RWPE1 (cell line): ENCODE results near the gene GBF1.

ENCODE experiments used
- CTCF ChIA-PET: fragments of 350-600 bp; sonication (Branson Sonifier 250); formaldehyde crosslinking; extraction: SDS; loops from one replicate; lab custom pipeline; 2021; lab: Yijun Ruan, JAX
- POLR2A ChIA-PET: fragments of 400-600 bp; formaldehyde crosslinking; extraction: SDS; loops from one replicate; lab custom pipeline; 2020; ENCODE audit warnings: antibody characterized with exemption; ENCODE audit not compliant: low non-redundant PET; lab: Yijun Ruan, JAX
- DNase-seq: peaks from one replicate; pipeline ENCODE4 v3.0.0; 2012; ENCODE audit warnings: low spot score
- H3K27ac ChIP-seq: fragments of 450-650 bp; 2 replicates; pipeline ENCODE4 v1.5.1; 2017
- CTCF ChIP-seq: fragments of 450-650 bp; conservative IDR thresholded peaks from 2 replicates; pipeline ENCODE4 v1.5.1; 2017; ENCODE audit warnings: low read depth, mild to moderate bottlenecking

Gene GBF1

DNA sequence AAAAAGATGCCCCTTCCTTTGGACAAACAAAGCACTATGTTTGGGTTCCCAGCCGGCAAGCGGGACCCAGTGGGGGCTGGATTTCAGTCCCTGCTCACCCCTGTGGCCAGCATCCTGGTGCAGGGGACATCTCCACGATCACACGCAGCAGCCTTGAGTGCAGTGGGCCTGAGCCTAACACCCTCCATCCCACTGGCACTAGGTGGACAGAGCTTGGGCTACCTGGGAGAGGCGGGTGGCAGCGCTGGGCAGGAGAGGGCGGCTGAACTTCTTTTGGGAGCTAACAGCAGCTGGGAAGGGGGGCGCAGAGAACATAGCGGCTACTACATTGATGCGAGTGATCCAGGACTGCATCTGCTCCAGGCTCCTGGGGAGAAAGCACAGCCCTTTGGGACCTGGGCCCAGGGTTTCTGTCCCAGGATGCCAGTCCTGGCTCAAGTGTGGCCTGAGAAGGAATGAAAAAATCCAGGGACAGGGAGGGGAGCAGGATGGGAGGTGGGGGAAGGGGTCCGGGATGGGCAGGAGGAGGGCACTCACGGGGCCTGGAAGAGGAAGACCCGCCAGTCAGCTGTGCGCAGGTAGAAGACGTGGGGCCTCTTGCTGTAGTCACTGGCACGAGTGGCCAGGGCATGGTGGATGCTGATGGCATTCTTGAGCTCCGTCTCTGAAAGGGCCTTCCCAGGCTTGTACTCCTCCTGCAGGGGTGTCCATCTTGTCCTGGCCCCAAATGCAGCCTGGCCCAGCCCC is 159.2 kb downstream of the GBF1 start:
- DNase-seq, result no peak
- H3K27ac ChIP-seq, result peak overlapping the region; percentile 6; the same call in 1 of the 2 replicates
- POLR2A ChIA-PET, result no interaction called here
- CTCF ChIA-PET, result interaction anchor here (0.6 to 8.9 kb wide), 9 partner anchors 10 to 1138 kb away, joined by 3 to 79 read pairs (median 7); partner anchors contain the start of genes CUEDC2 and FBXL15
- no peak for TF ChIP-seq CTCF

GRCh38 chr10:102405108-102405571 is 159.8 kb downstream of the GBF1 start:
- no peak for TF ChIP-seq CTCF
- ChIA-PET POLR2A (no interaction called here), CTCF (interaction anchor here (1.1 to 8.9 kb wide), 6 partner anchors 11 to 236 kb away, joined by 3 to 79 read pairs (median 14); partner anchors contain the start of genes CUEDC2 and FBXL15)
- no peak for DNase-seq
- no peak overlapping the region for H3K27ac ChIP-seq

- no peak for TF ChIP-seq CTCF
- DNase-seq, result no peak
- CTCF ChIA-PET, result interaction anchor here (0.6 to 8.9 kb wide), 4 partner anchors 11 to 412 kb away, joined by 4 to 79 read pairs (median 29); partner anchors contain the start of gene FBXL15
- POLR2A ChIA-PET, result no interaction called here
- H3K27ac ChIP-seq, result no peak overlapping the region
These were observed 160.3 kb downstream of the GBF1 start for GRCh38 chr10:102405632-102406031.

GRCh38 chr10:102406815-102407214 is 161.5 kb downstream of the GBF1 start:
- POLR2A ChIA-PET, result no interaction called here
- no peak for TF ChIP-seq CTCF

DNA sequence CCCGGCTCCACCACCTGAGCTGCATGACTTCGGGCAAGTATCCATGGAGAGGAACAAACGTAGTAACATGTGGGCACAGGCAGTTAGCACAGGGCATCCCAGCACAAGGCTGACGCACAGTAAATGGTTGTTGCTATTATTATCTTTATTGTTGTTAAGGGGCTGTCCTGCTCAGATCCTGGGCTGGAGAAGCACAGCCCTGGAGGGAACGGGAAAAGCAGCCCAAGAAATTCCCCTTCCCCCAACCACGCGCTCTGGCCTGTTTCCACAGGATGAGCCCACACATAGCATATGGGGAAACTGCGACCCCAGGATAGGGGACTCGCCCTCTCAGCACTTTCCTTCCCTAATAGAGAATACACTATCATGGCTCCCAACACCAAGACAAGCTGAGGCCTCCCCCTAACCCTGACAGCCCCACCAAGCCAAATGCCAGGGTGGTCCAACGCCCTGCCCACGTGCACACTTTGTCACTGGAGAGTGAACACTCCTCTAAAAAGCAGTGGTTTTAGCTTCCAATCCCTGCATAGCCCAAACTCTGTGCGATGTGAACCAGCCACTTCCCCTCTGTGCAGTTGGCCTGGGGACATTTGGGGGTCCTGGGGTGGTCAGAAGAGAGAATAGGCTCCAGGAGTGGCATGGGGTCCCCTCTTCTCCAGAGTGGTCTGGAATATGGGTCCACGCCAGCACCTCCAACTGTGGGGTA is 162.2 kb downstream of the GBF1 start:
- POLR2A ChIA-PET, result no interaction called here
- DNase-seq, result no peak
- no peak for TF ChIP-seq CTCF
- no peak overlapping the region for H3K27ac ChIP-seq
- CTCF ChIA-PET, result interaction anchor here (0.6 to 1.3 kb wide), 2 partner anchors 15 to 271 kb away, joined by 3 to 4 read pairs; no protein-coding TSS in a partner anchor

More at GRCh38 chr10:102406815-102407214, 161.5 kb downstream of the GBF1 start:
- CTCF ChIA-PET, result interaction anchor here (0.5 to 1.3 kb wide), 3 partner anchors 16 to 287 kb away, joined by 3 to 4 read pairs (median 3); no protein-coding TSS in a partner anchor
- H3K27ac ChIP-seq, result no peak overlapping the region
- DNase-seq, result no peak

DNA sequence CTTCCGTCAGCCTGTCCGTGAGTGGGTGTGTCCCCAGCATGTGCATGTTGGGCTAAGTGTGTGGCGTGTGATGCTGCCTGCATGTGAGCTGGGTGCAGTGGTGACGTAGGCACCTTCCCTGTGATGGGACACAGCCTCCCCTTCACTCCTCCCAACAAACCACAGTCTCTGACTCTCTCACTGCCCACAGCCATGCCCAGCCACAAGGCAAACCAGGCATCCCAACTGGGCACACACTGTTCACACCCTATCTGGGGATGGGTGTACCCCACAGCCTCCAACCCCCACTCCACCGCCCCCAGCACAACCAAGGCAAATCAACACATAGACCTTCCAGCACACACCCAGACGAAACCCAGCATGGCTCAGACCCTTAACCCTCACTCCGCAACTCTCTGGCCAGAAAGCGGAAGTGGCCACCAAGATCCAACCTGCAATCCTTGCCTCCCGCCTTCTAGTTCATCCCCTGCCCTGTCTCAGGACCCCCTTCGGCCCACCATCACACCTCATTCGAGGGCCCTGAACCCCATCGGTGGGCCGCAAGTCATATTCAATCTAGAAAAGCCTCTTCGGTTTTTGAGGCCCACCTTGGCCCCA is 162.9 kb downstream of the GBF1 start:
- ChIA-PET CTCF (no interaction called here), POLR2A (no interaction called here)
- no peak overlapping the region for H3K27ac ChIP-seq
- no peak for DNase-seq
- no peak for TF ChIP-seq CTCF
